ENCODE measurements around the gene TBCK.
"Not testable (repeated sequence)": the region's sequence is repeated elsewhere in the genome, so short reads cannot be mapped to it uniquely, and the experiment has no call there.

Gene TBCK
- total RNA-seq: 10.9 to 48.4 (median 27.0) reads per million in 17 experiments

DNA sequence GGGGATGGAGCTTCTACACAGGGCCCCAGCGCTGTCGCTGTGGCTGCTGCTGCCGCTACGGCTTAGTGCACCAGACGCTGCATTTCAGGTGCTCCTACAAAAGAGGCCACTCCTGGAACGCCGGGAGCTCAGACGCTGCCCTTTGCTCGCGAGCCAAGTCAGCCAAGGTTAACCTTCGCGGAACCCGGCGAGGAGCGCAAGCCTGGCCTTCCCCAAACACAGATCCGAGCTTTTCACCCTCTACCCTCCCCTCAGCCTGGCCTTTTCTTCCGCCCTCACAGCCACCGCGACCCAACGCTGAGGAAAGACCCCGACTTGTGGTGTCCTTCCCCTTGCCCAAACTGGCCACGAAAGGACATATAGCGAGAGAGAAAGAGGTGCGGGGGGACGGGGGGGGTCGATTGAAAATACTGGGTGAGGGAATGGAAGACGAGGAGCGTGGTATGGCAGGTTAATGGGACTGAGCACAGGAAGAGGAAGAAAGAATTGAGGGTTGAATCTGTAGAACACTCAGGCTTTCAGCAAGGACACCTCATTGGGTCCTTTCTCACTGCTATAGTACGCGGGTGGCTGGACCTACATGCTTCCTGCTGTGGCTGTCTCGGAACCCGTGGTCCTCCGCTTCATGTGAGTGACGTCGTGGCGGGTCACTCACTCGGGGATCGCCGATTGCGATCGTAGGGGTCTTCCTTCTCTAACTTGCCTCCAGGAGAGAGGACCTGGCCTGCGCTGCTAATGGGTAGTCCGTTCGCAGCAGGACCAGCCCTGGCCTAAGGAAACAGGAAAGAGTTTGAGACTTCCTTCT is at the start of gene TBCK, which contains the start of gene AIMP1:
TSS of gene TBCK (minus strand) at position 242 of the 805 bp plus-strand sequence. CDS start 7,249 bp downstream, outside the sequence.
TSS of gene AIMP1 (plus strand) at position 583 of the 805 bp plus-strand sequence. CDS start 8,460 bp downstream, outside the sequence.
- DNase-seq: peak; percentile 91 to 96 (median 95)

DNA sequence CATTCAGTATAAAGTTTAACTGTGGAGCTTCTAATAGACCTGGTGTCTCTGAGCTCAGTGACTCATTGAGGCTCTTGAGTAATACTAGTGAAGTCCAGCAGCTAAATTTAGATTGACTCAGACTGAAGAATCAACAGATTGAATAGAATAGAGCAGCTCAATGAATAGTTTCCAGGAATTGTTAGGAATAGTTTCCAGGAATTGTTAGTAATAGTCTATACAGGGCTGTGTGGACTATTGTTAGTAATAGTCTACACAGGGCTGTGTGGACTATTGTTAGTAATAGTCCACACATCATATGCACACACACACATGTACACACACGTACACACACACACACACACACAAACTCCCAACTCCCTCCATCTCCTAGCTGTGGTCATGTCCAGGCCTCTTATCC is 49.6 kb upstream of the TBCK start:
- peak; percentile 32 to 78 (median 62) for DNase-seq

DNA sequence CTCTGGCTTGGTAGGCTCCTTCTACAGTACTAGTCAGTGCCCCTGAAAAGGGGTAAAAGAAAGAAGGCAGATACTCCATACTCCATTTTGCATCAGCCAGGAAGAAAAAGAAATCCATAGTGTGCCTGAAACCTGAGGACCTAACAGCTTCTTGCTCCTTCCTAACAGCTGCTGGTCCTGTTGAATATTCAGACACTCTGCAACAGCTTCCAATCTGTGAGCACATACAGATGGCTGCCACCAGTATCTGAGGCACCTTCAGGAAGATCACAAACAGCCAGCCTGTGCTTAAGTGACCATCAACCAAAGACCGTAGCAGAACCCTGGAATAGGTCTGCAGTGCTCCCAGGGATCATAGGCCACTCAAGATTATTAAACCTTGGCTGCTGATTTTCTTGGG is 48.3 kb upstream of the TBCK start:
- no peak for DNase-seq

DNA sequence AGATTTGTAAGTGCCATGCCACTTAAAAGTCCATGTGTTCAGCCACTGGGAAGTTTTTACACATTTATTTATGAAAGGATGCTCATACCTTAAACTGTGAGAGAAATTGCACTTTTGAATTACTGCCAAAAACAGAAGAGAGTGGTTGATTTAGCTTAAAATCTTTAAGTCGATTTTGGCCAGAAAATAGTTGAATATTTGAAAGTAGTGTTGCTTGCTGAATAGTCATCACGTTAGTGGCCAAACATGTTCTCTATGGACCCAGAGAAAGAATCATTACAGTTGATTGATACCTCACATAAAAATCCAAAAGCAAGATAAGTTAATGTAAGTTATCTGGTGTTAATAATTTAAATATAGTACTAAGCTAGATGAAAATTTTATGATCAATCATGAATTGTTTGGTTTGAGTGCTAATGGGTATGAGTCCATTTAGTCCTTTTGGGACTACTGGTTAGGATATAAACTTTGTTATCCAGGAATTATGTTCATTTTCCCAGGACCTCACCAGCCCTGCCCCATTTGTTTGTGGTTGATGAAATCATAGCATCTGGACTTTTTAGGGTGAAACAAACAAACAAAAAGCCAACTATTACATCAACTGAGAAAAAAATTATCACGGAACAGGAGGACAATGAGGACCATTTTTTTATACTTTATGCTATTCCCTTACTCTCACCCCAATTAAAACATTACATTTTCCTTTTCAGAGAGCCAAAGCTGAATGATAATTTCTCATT is 46.2 kb upstream of the TBCK start:
- no peak for DNase-seq

DNA sequence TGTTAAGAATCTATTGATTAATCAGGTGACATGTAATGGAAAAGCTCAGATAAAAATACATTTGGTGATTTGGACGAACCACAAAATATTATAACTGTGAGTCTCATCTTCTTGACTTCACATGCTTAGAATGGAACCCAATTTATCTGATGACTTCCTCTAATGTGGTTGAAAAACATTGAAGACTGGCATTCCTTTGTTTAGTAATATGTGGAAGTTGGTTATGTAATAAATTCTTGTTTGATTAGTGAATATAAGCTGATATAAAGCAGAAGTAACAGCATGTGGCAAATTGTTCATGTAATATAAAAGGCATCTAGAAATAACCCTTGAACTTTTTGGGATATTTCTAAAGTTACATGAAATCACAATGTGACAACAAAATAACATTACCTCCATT is 42.9 kb upstream of the TBCK start:
- DNase-seq: peak in 2 of 4 experiments; percentile 68 to 74

DNA sequence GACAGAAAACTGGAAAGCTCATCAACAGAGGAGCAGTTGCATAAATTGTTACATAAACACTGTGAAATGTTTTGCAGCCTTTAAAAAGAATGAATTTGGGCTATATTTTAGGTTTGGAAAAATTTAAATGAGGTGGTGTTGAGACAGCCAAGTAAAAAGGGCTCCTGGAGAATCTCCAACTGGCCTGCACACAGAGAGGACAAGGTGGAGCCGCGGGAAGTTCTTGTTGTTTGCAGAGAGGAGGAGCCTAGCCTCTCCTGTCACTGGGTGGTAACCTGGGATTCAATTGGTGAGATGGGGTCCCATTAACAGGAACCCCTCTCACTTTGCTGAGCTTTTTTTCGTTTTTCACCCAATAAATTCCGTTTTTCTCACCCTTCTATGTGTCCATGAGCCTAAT is 39.2 kb upstream of the TBCK start:
- no peak for DNase-seq

DNA sequence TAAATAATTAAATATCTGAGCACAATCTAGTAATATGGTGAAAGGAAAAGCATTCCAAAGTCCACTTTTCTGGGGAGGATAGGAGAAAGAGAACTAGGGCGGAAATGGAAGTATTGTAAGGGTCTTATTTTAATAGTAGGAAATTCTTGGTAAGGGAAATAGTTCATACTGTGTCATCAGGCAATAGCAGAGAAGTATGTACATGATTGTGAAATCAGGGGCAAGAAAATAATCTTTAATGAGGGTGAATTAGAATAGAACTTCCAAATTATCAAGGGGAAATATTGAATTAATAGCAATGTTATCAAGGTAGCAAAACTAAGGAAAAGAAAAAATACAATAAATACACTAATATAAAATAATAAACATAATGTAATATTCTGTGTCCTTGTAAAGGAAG is 37.8 kb upstream of the TBCK start:
- DNase-seq: no peak

DNA sequence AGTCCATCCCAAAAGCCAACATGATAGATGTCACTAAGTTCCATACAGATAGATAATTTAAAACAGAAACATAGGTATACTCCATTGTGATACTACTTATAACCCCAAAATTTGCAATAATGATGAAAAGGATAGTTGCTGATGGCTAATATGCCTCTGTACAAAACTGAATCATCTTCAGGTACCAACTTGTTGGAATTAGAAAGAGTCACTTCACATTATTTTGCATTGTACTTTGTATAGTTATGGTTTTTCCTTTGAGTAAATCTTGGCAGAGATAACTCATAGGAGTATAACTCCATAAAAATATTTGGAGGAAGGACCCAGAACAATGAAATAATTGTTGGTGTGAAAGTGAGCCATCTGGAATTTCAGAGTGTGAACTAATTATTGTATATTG is 35.0 kb upstream of the TBCK start:
- no peak for DNase-seq

DNA sequence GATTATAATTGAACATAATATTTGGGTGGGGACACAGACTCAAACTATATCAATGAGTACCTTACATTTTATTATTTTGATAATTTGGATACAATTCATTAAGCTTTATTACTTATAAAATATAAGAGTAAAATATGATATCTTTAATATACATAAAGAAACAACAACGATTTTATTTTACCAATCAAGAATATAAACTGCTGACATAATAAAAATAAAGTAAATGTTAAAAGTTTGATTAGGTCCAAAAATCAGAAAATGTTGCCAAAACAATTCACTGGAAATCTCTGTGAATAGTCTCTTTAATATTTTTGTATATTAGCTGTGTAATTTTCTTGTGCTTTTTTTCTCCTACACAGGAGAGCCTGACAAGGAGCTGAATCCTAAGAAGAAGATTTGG is 31.2 kb upstream of the TBCK start:
- no peak for DNase-seq

DNA sequence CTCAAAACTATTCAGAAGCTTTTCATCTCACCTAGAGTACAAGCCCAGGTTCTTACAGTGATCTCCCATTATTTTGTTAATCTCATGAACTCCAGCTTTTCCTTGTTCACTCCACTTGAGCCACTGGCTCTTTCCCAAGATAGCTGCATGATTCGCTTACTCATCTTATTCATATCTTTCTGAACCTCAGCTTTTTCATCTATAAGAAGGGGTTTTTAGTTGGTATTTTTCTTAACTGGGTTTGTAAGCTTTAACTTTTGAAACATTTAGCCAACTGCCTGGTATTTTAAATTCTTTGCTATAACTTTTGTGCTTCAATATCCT is 28.6 kb upstream of the TBCK start:
- no peak for DNase-seq

DNA sequence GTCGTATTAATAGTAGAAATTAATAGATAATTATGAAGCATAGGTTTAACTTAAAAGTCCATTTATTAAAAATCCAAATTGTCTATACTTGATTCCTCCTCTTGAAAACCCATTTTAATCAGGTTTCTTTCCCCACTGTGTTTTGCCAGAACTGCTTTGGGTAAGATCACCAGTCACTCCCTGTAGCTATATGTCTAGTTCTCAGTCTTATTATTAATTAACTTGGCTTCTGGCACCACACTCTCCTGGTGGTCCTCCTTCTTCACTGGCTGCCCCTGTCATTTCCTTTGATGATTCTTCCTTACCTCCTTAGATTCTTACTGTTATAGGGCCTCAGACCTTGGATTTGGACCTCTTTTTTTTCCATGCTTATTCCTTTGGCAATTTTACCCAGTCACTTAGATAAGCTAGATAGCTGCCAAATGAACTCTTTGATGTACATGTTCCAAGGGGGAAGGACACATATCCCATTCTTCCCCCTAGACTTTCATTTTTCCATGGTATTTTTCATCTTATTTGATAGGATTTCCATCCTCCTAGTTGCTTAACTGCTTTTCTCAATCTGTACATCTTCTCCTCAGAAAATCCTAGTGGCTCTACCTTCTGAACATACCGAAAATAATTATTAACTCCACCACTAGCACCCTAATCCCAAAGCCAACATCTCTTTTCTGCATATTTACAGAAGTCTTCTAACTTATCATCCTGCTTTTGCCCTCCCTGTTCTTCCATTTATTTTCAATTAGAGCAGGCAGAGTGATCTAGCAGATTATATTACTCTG is 28.0 kb upstream of the TBCK start:
- no peak for DNase-seq

DNA sequence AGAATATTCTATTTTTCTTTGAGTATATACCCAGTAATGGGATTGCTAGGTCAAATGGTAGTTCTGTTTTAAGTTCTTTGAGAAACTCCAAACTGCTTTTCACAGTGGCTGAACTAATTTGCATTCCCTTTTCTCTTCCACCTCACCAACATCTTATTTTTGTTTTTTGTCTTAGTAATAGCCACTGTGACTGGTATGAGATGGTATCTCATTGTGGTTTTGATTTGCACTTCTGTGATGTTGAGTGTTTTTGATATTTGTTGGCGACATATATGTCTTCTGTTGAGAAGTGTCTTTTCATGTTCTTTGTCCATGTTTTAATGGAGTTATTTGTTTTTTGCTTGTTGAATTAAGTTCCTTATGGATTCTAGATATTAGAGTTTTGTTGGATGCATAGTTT is 24.8 kb upstream of the TBCK start:
- DNase-seq: no peak

DNA sequence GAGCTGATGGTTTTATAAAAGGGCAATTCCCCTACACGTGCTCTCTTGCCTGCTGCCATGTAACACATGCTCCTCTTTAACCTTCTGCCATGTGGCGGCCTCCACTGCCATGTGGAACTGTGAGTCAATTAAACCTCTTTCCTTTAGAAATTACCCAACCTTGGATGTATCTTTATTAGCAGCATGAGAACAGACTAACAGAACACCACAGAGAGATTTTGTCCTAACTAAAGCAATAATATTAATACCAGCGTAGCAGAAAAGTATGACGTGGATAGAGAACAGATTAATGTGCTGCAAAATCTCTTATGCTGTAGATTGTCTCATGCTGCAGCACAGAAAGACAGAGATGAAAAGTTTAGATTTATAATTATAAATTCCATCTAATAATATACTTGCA is 23.4 kb upstream of the TBCK start:
- no peak for DNase-seq

DNA sequence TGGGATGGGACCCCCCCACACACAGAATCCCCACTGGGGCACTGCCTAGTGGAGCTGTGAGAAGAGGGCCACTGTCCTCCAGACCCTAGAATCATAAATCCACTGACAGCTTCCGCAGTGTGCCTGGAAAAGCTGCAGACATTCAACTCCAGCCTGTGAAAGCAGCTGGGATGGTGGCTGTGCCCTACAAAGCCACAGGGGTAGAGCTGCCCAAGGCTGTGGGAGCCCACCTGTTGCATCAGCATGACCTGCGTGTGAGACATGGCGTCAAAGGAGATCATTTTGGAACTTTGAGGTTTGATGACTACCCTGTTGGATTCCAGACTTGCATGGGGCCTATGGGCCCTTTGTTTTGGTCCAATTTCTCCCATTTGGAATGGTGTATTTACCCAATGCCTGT is 22.7 kb upstream of the TBCK start:
- DNase-seq: no peak

DNA sequence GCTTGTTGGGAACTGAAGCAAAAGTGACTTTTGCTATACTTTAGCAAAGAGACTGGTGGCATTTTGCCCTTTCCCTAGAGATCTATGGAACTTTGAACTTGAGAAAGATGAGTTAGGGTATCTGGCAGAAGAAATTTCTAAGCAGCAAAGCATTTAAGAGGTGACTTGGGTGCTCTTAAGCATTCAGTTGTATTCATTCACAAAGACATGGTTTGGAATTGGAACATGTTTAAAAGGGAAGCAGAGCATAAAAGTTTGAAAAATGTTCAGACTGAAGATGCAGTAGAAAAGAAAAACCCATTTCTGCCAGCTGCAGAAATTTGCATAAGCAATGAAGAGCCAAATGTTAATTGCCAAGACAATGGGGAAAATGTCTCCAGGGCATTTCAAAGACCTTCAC is 21.9 kb upstream of the TBCK start:
- DNase-seq: no peak

DNA sequence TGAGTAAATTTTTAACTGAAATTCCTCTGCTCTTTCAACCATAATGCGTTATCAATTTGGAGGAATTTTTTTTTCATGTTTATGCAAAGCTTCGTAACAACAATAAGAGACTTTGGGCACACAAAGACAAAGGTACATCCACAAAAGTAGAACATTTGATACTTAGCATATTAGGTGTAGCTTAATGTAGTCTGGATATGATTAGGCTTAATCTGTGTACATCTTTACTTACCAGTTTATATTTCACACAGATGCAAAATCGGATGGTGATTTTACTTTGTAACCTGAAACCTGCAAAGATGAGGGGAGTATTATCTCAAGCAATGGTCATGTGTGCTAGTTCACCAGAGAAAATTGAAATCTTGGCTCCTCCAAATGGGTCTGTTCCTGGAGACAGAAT is 20.6 kb upstream of the TBCK start:
- DNase-seq: no peak

DNA sequence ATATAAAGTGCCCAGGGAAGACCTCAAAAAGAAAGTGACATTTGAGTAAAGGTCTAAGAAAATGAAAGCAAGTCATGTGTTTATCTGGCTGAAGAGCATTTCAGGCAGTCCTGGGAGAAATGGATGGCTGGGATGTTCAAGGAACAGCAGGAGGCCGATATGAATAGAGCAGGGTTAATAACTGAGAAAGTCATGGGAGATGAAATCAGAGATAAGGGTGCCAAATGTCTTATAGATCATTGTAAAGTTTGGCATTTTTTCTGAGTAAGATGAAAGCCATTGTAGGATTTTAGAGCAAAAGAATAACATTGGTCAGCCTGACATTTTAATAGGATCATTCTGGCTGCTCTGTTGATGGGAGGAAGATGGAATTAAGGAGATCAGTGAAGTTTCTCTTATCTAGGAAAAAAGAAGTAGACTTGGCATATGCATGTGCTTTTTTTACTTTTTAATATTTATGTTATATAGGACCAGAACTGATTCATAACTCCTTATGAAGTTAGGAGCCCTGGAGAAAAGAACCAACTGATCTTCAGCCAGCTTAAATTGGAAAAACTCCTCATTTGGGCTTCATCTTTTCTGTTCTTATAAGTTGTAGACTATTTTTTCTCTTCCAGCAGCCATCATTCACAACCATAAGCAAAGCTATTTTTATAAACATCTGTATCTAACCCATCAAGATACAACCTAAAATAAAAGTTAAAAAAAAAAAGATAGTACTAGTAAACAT is 18.9 kb upstream of the TBCK start:
- no peak for DNase-seq

DNA sequence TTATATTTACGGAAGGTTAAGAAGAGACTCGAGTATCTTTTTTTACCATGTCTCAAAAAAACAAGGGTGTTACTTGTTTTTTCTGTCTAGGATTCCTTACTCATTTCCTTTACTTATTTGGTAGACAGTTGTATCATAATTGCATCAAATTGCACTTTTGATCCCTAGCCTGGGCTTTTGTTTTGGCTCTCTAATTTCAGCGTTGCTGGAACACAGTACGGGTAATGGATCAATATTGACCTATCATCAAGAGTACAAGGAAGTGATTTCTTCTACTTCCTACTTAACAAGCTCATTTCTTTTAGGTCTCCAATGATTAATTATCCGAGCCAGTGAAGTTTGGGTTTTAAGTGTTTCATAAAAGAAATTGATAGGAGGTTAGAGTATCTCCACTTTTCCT is 17.2 kb upstream of the TBCK start:
- no peak for DNase-seq

DNA sequence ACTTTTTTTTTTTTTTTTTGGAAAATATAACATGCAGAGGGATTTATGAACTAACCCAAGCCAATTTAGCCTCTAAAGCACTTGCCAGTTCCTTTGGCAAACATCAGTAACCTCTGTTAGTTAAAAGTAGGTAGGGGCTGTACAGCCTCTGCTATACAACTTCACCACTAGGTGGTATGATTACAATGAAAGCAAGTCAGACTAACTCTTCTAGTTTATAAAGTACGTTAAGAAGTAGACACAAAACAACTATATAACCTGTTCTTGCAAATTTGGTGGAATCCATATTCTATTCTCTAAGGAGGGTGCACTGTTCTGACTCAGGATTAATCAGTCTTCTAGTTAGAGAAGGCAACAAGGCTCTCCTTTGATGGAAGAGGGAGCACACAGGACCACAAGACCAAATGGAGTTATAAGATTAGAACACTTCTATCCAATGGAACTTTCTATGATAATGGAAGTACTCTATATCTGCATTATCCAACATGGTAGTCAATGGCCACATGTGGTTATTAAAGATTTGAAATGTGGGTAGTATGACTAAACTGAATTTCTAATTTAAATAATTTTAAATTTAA is 13.1 kb upstream of the TBCK start:
- DNase-seq: peak in 3 of 4 experiments; percentile 29 to 46 (median 31)

DNA sequence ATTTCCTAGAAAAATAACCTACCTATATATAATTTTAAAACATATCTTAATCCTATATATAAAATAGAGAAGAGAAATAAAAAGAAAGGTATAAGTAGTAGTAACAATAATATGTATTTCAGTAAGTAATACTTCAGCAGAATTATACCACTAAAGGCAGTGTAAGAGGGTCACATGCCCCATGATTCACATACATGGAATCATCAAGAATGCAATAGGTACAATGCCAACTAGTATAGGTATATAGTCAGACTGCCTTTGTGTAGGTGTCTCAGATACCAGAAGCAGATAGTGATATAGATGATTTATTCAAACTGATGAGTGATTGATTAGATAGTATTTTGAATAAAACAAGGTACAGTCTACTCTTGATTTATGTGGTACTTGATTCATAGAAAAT is 9.8 kb upstream of the TBCK start:
- no peak for DNase-seq

DNA sequence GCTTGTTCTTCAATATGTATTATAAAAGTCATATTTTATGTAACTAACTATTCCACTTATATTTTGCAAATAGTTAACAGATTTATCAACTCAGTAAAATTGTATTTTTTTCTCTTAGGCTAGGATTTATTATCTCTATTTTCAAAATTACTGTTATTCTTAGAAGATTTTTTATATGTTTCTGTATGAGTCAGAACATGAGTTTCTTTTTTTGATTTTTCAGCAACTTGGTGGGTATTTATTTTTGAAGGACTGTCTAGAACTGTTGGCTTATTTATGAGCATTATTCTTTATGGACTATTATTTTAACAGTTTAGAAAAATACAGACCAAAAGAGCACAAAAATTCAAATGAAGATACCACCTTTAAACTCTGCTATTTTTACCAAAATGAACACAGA is 7.1 kb upstream of the TBCK start:
- DNase-seq: no peak

DNA sequence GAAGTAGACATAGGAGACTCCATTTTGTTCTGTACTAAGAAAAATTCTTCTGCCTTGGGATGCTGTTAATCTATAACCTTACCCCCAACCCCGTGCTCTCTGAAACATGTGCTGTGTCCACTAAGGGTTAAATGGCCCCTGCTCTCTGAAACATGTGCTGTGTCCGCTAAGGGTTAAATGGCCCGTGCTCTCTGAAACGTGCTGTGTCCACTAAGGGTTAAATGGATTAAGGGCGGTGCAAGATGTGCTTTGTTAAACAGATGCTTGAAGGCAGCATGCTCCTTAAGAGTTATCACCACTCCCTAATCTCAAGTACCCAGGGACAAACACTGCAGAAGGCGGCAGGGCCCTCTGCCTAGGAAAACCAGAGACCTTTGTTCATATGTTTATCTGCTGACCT is 5.8 kb upstream of the TBCK start:
- not testable (repeated sequence) for DNase-seq
